Embryonic facial prominence (tissue), 1 donor: ENCODE results near the gene PRPH.

Source experiments
- DNase-seq: peaks from one replicate; pipeline ENCODE4 v3.0.0-alpha.2; 2016; ENCODE audit errors: extremely low spot score

PRPH gene

DNA sequence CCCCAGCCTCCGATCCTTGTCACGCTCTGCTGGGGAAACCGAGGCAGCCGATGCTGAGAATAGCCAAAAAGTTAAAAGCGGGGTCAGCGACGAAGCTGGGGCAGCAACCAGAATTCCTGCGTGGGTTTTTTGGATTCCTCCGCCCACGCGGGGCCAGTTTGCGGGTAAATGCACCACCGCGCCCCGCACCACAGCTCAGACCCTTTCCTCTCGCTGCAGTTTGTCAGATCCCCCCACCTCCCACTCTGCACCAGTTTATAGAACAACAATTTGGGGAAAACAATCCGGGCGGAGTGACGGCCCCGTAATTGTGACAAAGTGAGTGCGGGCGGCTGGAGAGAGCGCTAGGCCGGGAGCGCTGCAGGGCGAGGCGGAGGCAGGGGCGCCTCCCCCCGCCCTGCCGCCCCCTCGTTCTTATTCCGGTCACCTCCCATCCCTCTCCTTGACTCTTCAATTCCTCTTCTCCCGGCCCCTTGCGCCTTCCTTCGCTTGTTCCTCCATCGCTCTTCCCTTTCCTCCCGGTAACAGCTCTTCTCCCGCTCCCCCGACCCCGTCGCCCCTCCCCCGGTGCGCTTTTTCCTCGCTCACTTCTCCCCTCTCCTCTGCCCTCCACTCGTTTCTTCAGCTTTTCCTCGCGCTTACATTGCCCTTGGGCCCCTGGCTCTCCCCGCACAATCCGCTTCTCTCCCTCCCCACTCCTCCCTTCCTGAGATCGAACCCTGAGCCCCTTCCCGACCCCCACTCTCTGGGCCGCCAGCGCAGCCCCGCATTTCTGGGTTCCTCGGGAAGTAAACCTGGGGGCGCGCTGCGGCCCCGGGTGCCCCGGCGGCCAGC is 51.1 kb downstream of the PRPH start:
- no peak for DNase-seq

DNA sequence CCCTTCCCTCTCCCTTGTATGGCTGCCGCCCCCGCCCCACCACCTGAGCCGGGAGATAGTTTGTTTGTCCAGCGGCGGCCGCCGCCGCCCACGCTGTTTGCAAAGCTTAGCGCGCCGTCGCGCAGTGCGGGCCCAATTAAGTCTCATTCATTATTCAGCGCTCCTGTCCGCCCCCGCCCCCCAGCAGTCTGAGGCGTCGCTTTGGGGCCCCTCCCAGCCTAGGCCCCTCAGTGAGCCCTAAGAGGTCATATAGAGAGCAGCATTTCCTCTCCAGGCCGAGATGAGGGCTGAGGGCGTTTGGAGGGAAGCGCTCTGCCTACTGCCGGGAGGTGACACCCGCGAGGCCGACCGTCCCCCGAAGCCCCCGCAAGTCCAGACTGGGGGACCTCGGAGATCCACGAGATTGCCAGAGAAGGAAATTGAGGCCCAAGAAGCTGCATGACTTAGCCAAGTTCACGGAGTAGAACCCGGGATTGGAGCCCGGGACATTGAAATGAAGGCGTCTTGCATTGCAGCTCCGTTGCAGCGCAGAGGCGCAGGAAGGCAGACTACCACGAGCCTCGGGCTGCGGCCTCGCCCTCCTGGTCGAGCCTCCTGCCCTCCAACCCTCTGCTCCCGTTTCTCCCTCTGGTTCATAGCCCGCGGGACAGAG is 51.8 kb downstream of the PRPH start, which contains the start of gene DNAJC22:
Gene DNAJC22 (plus strand): TSS at position 230 of the 652 bp plus-strand sequence. CDS start 1,985 bp downstream, outside the sequence.
- DNase-seq = no peak

- DNase-seq = no peak
These were observed 52.6 kb downstream of the PRPH start for GRCh38 chr12:49347311-49348193.
